GM12878 (cell line): ENCODE measurements around the gene CCR2. TPM values are rescaled to one million over a fixed set of nuclear protein-coding genes. Genes with fewer than 3 reads are reported as not detected.

ENCODE experiments used
- BCL3 ChIP-seq: IDR thresholded peaks from 2 replicates; pipeline ENCODE4 v1.6.1; 2011; ENCODE audit warnings: borderline replicate concordance, low read depth, mild to moderate bottlenecking, moderate library complexity, low read length; ENCODE audit not compliant: insufficient read depth, poor library complexity, severe bottlenecking
- CBFB ChIP-seq: IDR thresholded peaks from 2 replicates; pipeline ENCODE4 v1.6.1; 2016; ENCODE audit warnings: antibody characterized with exemption, low read depth
- CUX1 ChIP-seq: IDR thresholded peaks from 2 replicates; pipeline ENCODE4 v1.6.1; 2012; ENCODE audit warnings: improper control_type of control experiment, low read depth, low read length; ENCODE audit not compliant: insufficient replicate concordance
- ESRRA ChIP-seq: IDR thresholded peaks from 2 replicates; pipeline ENCODE4 v1.6.1; 2012; ENCODE audit warnings: mild to moderate bottlenecking, low read length, improper control_type of control experiment
- IKZF2 ChIP-seq, 2 experiments: fragments of 450-650 bp; IDR thresholded peaks; 2 replicates each; pipeline ENCODE4 v1.6.1; 2017; ENCODE audit warnings: mild to moderate bottlenecking in 2 of 2, moderate library complexity in 2 of 2
- MTA2 ChIP-seq: fragments of 450-650 bp; IDR thresholded peaks from 2 replicates; pipeline ENCODE4 v1.6.1; 2016; ENCODE audit warnings: low read depth, mild to moderate bottlenecking, moderate library complexity
- MYB ChIP-seq: fragments of 150-350 bp; IDR thresholded peaks from 2 replicates; pipeline ENCODE4 v1.6.1; 2014; ENCODE audit warnings: mild to moderate bottlenecking, low read depth, low read length, borderline replicate concordance
- PBX3 ChIP-seq: IDR thresholded peaks from 2 replicates; pipeline ENCODE4 v1.6.1; 2011; ENCODE audit warnings: mild to moderate bottlenecking, low read depth, low read length, moderate library complexity; ENCODE audit not compliant: insufficient replicate concordance
- SMARCA5 ChIP-seq: fragments of 450-650 bp; IDR thresholded peaks from 2 replicates; pipeline ENCODE4 v1.6.1; 2017; ENCODE audit warnings: mild to moderate bottlenecking
- TARDBP ChIP-seq: IDR thresholded peaks from 2 replicates; pipeline ENCODE4 v1.6.1; 2016; ENCODE audit warnings: borderline replicate concordance
- YBX1 ChIP-seq: fragments of 450-650 bp; IDR thresholded peaks from 2 replicates; pipeline ENCODE4 v1.6.1; 2016; ENCODE audit warnings: antibody characterized with exemption
- ZBTB40 ChIP-seq: fragments of 450-650 bp; IDR thresholded peaks from 2 replicates; pipeline ENCODE4 v1.6.1; 2016; ENCODE audit warnings: mild to moderate bottlenecking, moderate library complexity, borderline replicate concordance
- ZSCAN29 ChIP-seq: fragments of 450-650 bp; IDR thresholded peaks from 2 replicates; pipeline ENCODE4 v1.6.1; 2017; ENCODE audit warnings: mild to moderate bottlenecking, moderate library complexity
- polyA plus RNA-seq, 11 experiments: library from polyadenylated mRNA; depleted of rRNA in 4 of 11; unstranded in 6 of 11; stranded (reverse) in 5 of 11; fragments of >200 nt; fragmentation: Nextera tagmentation in 4 of 11; fragmentation: Illumina TruSeq in 1 of 11; extraction: Ambion mirVana in 4 of 11; extraction: Trizol in 1 of 11; gene quantifications; 1 replicate in 1 of 11; 2 replicates in 10 of 11; pipeline versions ENCODE4 v1.2.1 to v1.2.3, GENCODE V29; 2011 to 2016; ENCODE audit warnings: inconsistent platforms in 2 of 11, missing spikeins in 2 of 11, low read depth in 1 of 11
- total RNA-seq, 4 experiments: library from RNA; depleted of rRNA in 3 of 4; stranded (reverse); fragments of >200 nt in 3 of 4; fragmentation: Illumina TruSeq in 1 of 4; extraction: Trizol in 1 of 4; gene quantifications; 2 replicates each; pipeline versions ENCODE4 v1.2.1 to v1.2.3, GENCODE V29; 2013 to 2021

Gene CCR2
- total and polyA plus RNA-seq, 10 of the 15 experiments (the other 5 are each of a cell fraction or from before 2014, with no cell fraction given): 1.9 to 4.7 (median 3.5) TPM; not detected in 1

- TF ChIP-seq MTA2 (peak; percentile 57), CBFB (0 out of 2 replicates have a peak, but pooled peaks have one; percentile 23), ZBTB40 (no peak), IKZF2 (IDR thresholded peaks at IDR 0.05) (peak; percentile 70), ZSCAN29 (no peak), CUX1 (no peak), SMARCA5 (no peak), BCL3 (no peak), PBX3 (peak; percentile 68), MYB (no peak), YBX1 (no peak), ESRRA (no peak), TARDBP (no peak)
Observed at GRCh38 chr3:46359733-46360493, 6.0 kb downstream of the CCR2 start (continued).
